IMR-90 (cell line): ENCODE data around the gene PRLR. TPM values are rescaled to one million over a fixed set of nuclear protein-coding genes. Genes with fewer than 3 reads are reported as not detected.

Experiments
- ATAC-seq: fragments of 200-7000 bp; cut with Tn5 transposase; 2 replicates; pipeline ENCODE4 v1.9.1; 2020; ENCODE audit warnings: low read depth, mild to moderate bottlenecking, moderate library complexity
- BruUV-seq: library from RNA; stranded (reverse); fragments of 400-500 nt; replicated peaks from 2 replicates; lab custom pipeline; 2021; lab: Mats Ljungman, UMichigan
- CTCF ChIA-PET: fragments of 300-600 bp; formaldehyde crosslinking; extraction: SDS; loops from one replicate; lab custom pipeline; 2021; ENCODE audit warnings: antibody characterized with exemption; lab: Yijun Ruan, JAX
- POLR2A ChIA-PET: fragments of 300-600 bp; sonication (Branson Sonifier 250); formaldehyde crosslinking; loops from one replicate; lab custom pipeline; 2022; ENCODE audit warnings: antibody characterized with exemption; ENCODE audit not compliant: unreplicated experiment; lab: Charles Lee
- DNase-seq: peaks from one replicate; pipeline ENCODE4 v3.0.0; 2013
- H2AFZ ChIP-seq: replicated peaks from 2 replicates; pipeline ENCODE3; 2013; ENCODE audit warnings: low read length, mild to moderate bottlenecking; ENCODE audit not compliant: poor library complexity
- H2AK5ac ChIP-seq: 2 replicates; pipeline ENCODE4 v1.6.1; 2013; ENCODE audit warnings: low read depth, low read length, inconsistent platforms
- H2AK9ac ChIP-seq: replicated peaks from 2 replicates; pipeline ENCODE3; 2013; ENCODE audit warnings: mild to moderate bottlenecking, low read depth, low read length, moderate library complexity; ENCODE audit not compliant: poor library complexity
- H2BK120ac ChIP-seq: 2 replicates; pipeline ENCODE4 v1.6.1; 2013; ENCODE audit warnings: low read depth, low read length, inconsistent platforms
- H2BK15ac ChIP-seq: 3 replicates; pipeline ENCODE4 v1.6.1; 2013; ENCODE audit warnings: low read depth, low read length, inconsistent platforms
- H2BK20ac ChIP-seq: 2 replicates; pipeline ENCODE4 v1.6.1; 2013; ENCODE audit warnings: low read depth, mild to moderate bottlenecking, inconsistent platforms, low read length, moderate library complexity
- H2BK5ac ChIP-seq: 2 replicates; pipeline ENCODE4 v1.6.1; 2013; ENCODE audit warnings: mild to moderate bottlenecking, low read depth, low read length, inconsistent platforms; ENCODE audit not compliant: poor library complexity, severe bottlenecking
- H3K14ac ChIP-seq: replicated peaks from 2 replicates; pipeline ENCODE4 v1.6.1; 2013; ENCODE audit warnings: low read depth, low read length, inconsistent platforms
- H3K18ac ChIP-seq: 2 replicates; pipeline ENCODE4 v1.6.1; 2013; ENCODE audit warnings: low read depth, low read length, control low read depth
- H3K23ac ChIP-seq: 2 replicates; pipeline ENCODE4 v1.6.1; 2013; ENCODE audit warnings: low read depth, low read length, inconsistent platforms
- H3K27ac ChIP-seq: 2 replicates; pipeline ENCODE4 v1.5.1; 2013; ENCODE audit warnings: mild to moderate bottlenecking, control low read depth, low read length; ENCODE audit not compliant: insufficient read depth
- H3K27me3 ChIP-seq: 2 replicates; pipeline ENCODE4 v1.6.1; 2013; ENCODE audit warnings: low read length; ENCODE audit not compliant: control insufficient read depth, insufficient read depth
- H3K36me3 ChIP-seq: 2 replicates; pipeline ENCODE4 v1.6.1; 2013; ENCODE audit warnings: low read length, mixed read lengths; ENCODE audit not compliant: control insufficient read depth, insufficient read depth
- H3K4ac ChIP-seq: 2 replicates; pipeline ENCODE4 v1.6.1; 2013; ENCODE audit warnings: low read depth, low read length, inconsistent platforms
- H3K4me1 ChIP-seq: 2 replicates; pipeline ENCODE4 v1.6.1; 2013; ENCODE audit warnings: low read length, mixed read lengths; ENCODE audit not compliant: control insufficient read depth, insufficient read depth
- H3K4me2 ChIP-seq: 2 replicates; pipeline ENCODE4 v1.6.1; 2013; ENCODE audit warnings: low read depth, mild to moderate bottlenecking, control low read depth, low read length, moderate library complexity
- H3K4me3 ChIP-seq: 2 replicates; pipeline ENCODE4 v1.5.1; 2013; ENCODE audit warnings: low read depth, mild to moderate bottlenecking, control low read depth, low read length, moderate library complexity; ENCODE audit not compliant: insufficient read depth
- H3K56ac ChIP-seq: 2 replicates; pipeline ENCODE4 v1.6.1; 2013; ENCODE audit warnings: low read length, inconsistent platforms; ENCODE audit not compliant: insufficient read depth; ENCODE audit errors: extremely low read depth
- H3K79me1 ChIP-seq, 2 experiments: 2 replicates each; pipeline ENCODE4 v1.6.1; 2013; ENCODE audit warnings: low read length in 2 of 2, inconsistent platforms in 1 of 2, low read depth in 1 of 2
- H3K9ac ChIP-seq: 2 replicates; pipeline ENCODE4 v1.6.1; 2013; ENCODE audit warnings: low read depth, low read length, control low read depth
- H3K9me1 ChIP-seq: 2 replicates; pipeline ENCODE4 v1.6.1; 2013; ENCODE audit warnings: low read length, inconsistent platforms; ENCODE audit not compliant: insufficient read depth
- H3K9me3 ChIP-seq: 2 replicates; pipeline ENCODE4 v1.6.1; 2013; ENCODE audit warnings: low read length; ENCODE audit not compliant: control insufficient read depth, insufficient read depth
- H4K20me1 ChIP-seq: 2 replicates; pipeline ENCODE4 v1.6.1; 2013; ENCODE audit warnings: low read length, inconsistent platforms; ENCODE audit not compliant: insufficient read depth
- H4K5ac ChIP-seq: 2 replicates; pipeline ENCODE4 v1.6.1; 2013; ENCODE audit warnings: mild to moderate bottlenecking, low read depth, low read length, control low read depth
- H4K8ac ChIP-seq, 2 experiments: 2 replicates each; pipeline ENCODE4 v1.6.1; 2013; ENCODE audit warnings: low read depth in 2 of 2, low read length in 2 of 2, control low read depth in 1 of 2, inconsistent platforms in 1 of 2
- H4K91ac ChIP-seq: 2 replicates; pipeline ENCODE4 v1.6.1; 2013; ENCODE audit warnings: low read depth, low read length, inconsistent platforms; ENCODE audit not compliant: insufficient read depth
- BHLHE40 ChIP-seq: fragments of 150-350 bp; IDR thresholded peaks from 2 replicates; pipeline ENCODE4 v1.6.1; 2016; ENCODE audit warnings: mild to moderate bottlenecking, low read depth, low read length
- CEBPB ChIP-seq: IDR thresholded peaks from 2 replicates; pipeline ENCODE4 v1.6.1; 2012; ENCODE audit warnings: low read depth, low read length, improper control_type of control experiment
- CHD1 ChIP-seq: IDR thresholded peaks from 2 replicates; pipeline ENCODE4 v1.6.1; 2012; ENCODE audit warnings: low read depth, low read length, improper control_type of control experiment
- ELK1 ChIP-seq: fragments of 150-350 bp; IDR thresholded peaks from 2 replicates; pipeline ENCODE4 v1.6.1; 2016; ENCODE audit warnings: low read depth, mild to moderate bottlenecking, low read length, moderate library complexity, borderline replicate concordance
- FOS ChIP-seq: fragments of 150-350 bp; IDR thresholded peaks from 2 replicates; pipeline ENCODE4 v1.6.1; 2016; ENCODE audit warnings: low read depth, low read length
- MAFK ChIP-seq: IDR thresholded peaks from 2 replicates; pipeline ENCODE4 v1.6.1; 2012; ENCODE audit warnings: low read depth, low read length, improper control_type of control experiment
- MAZ ChIP-seq: IDR thresholded peaks from 2 replicates; pipeline ENCODE4 v1.6.1; 2012; ENCODE audit warnings: low read depth, mild to moderate bottlenecking, low read length, improper control_type of control experiment, moderate library complexity, borderline replicate concordance
- MXI1 ChIP-seq: IDR thresholded peaks from 2 replicates; pipeline ENCODE4 v1.6.1; 2012; ENCODE audit warnings: low read depth, mild to moderate bottlenecking, low read length, moderate library complexity, borderline replicate concordance
- NFE2L2 ChIP-seq: fragments of 150-350 bp; IDR thresholded peaks from 2 replicates; pipeline ENCODE4 v1.6.1; 2016; ENCODE audit warnings: low read depth, mild to moderate bottlenecking, low read length
- POLR2A ChIP-seq: IDR thresholded peaks from 2 replicates; pipeline ENCODE4 v1.6.1; 2012; ENCODE audit warnings: mild to moderate bottlenecking, low read depth, low read length
- RAD21 ChIP-seq: IDR thresholded peaks from 2 replicates; pipeline ENCODE4 v1.6.1; 2012; ENCODE audit warnings: low read length, improper control_type of control experiment
- RCOR1 ChIP-seq: IDR thresholded peaks from 2 replicates; pipeline ENCODE4 v1.6.1; 2012; ENCODE audit warnings: mild to moderate bottlenecking, low read length, improper control_type of control experiment; ENCODE audit not compliant: insufficient replicate concordance
- RFX5 ChIP-seq: IDR thresholded peaks from 2 replicates; pipeline ENCODE4 v1.8.0; 2012; ENCODE audit warnings: low read depth, mild to moderate bottlenecking, low read length, moderate library complexity
- SMC3 ChIP-seq: fragments of 150-350 bp; IDR thresholded peaks from 2 replicates; pipeline ENCODE4 v1.6.1; 2016; ENCODE audit warnings: low read depth, mild to moderate bottlenecking, antibody characterized with exemption, low read length, moderate library complexity
- WGBS, 2 experiments: methylation state at CpG; one replicate each; pipeline versions ENCODE4 v1.1.5 to v1.1.7; 2013; ENCODE audit warnings: missing lambda C conversion rate in 2 of 2; ENCODE audit not compliant: insufficient read length in 1 of 2; ENCODE audit errors: extremely low coverage in 2 of 2; 5-methylcytosine and 5-hydroxymethylcytosine counted together
- dilution Hi-C: fragments of 300-500 bp; cut with HindIII; formaldehyde crosslinking; loops from one replicate; pipeline ENCODE4 v1.14.3; 2018; ENCODE audit warnings: low sequenced_read_pairs; ENCODE audit not compliant: unreplicated experiment
- in situ Hi-C: fragments of 300-500 bp; cut with MboI; formaldehyde crosslinking; loops from 3 replicates; pipeline ENCODE4 v1.14.3; 2019; ENCODE audit warnings: low sequenced_read_pairs, inconsistent platforms, mixed read lengths
- intact Hi-C: fragments of 100-400 bp; cut with micrococcal nuclease; formaldehyde crosslinking; loops from 2 replicates; pipeline ENCODE4 v1.10.0; 2022
- polyA plus RNA-seq, 3 experiments: library from polyadenylated mRNA; depleted of rRNA; stranded (reverse); fragments of >200 nt; gene quantifications; 2 replicates each; pipeline ENCODE4 v1.2.3, GENCODE V29; 2012; ENCODE audit warnings: low replicate concordance in 1 of 3
- total RNA-seq: library from RNA; depleted of rRNA; stranded (reverse); fragments of >200 nt; gene quantifications from 2 replicates; pipeline ENCODE4 v1.2.3, GENCODE V29; 2012
- TF ChIP-seq, protein P1 (sequence below): conservative IDR thresholded peaks from 2 replicates; pipeline ENCODE4 v1.5.1; 2012; ENCODE audit warnings: mild to moderate bottlenecking, low read depth, low read length, improper control_type of control experiment
- TF ChIP-seq, protein P2 (sequence below): fragments of 150-350 bp; IDR thresholded peaks from 2 replicates; pipeline ENCODE4 v1.6.1; 2017; ENCODE audit warnings: mild to moderate bottlenecking, antibody characterized with exemption, low read length, low read depth

The PRLR gene
- total and polyA plus RNA-seq, 2 of the 4 experiments (the other 2 are of a cell fraction) = 0.24 to 0.54 TPM

GRCh38 chr5:35218981-35219380, 11.3 kb downstream of the PRLR start:
- no peaks in the 10 kb centered on the region for H4K20me1 ChIP-seq
- POLR2A ChIA-PET = no interaction called here
- in situ Hi-C loops (no loop called here), intact Hi-C loops (no loop called here), dilution Hi-C loops (no loop called here)
- no peak overlapping the region for H3K4me2 ChIP-seq
- no peak overlapping the region for H3K14ac ChIP-seq
- no peak overlapping the region for H3K4me3 ChIP-seq
- no CpG with 5 or more reads among the region's 4 CpGs for WGBS, 2 experiments
- H3K18ac ChIP-seq = no peak overlapping the region
- no peak overlapping the region for H3K4ac ChIP-seq
- H2AK9ac ChIP-seq = no peak overlapping the region
- no peak overlapping the region for H4K8ac ChIP-seq
- H2BK120ac ChIP-seq = no peak overlapping the region
- H4K5ac ChIP-seq = no peak overlapping the region
- H3K27me3 ChIP-seq = peaks cover 17% of the 10 kb centered on the region
- H4K91ac ChIP-seq = no peak overlapping the region
- H3K23ac ChIP-seq = no peak overlapping the region
- H3K9me1 ChIP-seq = no peaks in the 10 kb centered on the region
- CTCF ChIA-PET = no interaction called here
- no peaks in the 10 kb centered on the region for H3K79me1 ChIP-seq
- no peaks in the 10 kb centered on the region for H3K9me3 ChIP-seq
- H2AFZ ChIP-seq = no peak overlapping the region
- no peak overlapping the region for H3K56ac ChIP-seq
- no TSS peak for BruUV-seq
- no peak overlapping the region for H2BK15ac ChIP-seq
- ATAC-seq (no peak), DNase-seq (no peak)
- no peak overlapping the region for H2BK20ac ChIP-seq
- TF ChIP-seq MAFK (no peak), ELK1 (no peak), RAD21 (no peak), BHLHE40 (no peak), FOS (no peak), RFX5 (no peak), CHD1 (no peak), CEBPB (no peak), MAZ (no peak), MXI1 (no peak), NFE2L2 (no peak), RCOR1 (no peak), POLR2A (no peak), SMC3 (no peak)
- TF ChIP-seq, protein P1, sequence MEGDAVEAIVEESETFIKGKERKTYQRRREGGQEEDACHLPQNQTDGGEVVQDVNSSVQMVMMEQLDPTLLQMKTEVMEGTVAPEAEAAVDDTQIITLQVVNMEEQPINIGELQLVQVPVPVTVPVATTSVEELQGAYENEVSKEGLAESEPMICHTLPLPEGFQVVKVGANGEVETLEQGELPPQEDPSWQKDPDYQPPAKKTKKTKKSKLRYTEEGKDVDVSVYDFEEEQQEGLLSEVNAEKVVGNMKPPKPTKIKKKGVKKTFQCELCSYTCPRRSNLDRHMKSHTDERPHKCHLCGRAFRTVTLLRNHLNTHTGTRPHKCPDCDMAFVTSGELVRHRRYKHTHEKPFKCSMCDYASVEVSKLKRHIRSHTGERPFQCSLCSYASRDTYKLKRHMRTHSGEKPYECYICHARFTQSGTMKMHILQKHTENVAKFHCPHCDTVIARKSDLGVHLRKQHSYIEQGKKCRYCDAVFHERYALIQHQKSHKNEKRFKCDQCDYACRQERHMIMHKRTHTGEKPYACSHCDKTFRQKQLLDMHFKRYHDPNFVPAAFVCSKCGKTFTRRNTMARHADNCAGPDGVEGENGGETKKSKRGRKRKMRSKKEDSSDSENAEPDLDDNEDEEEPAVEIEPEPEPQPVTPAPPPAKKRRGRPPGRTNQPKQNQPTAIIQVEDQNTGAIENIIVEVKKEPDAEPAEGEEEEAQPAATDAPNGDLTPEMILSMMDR = no peak
- TF ChIP-seq, protein P2, sequence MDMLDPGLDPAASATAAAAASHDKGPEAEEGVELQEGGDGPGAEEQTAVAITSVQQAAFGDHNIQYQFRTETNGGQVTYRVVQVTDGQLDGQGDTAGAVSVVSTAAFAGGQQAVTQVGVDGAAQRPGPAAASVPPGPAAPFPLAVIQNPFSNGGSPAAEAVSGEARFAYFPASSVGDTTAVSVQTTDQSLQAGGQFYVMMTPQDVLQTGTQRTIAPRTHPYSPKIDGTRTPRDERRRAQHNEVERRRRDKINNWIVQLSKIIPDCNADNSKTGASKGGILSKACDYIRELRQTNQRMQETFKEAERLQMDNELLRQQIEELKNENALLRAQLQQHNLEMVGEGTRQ = no peak
- H3K36me3 ChIP-seq = no peaks in the 10 kb centered on the region
- no peak overlapping the region for H3K27ac ChIP-seq
- H2AK5ac ChIP-seq = no peak overlapping the region
- no peak overlapping the region for H2BK5ac ChIP-seq
- no peak overlapping the region for H3K9ac ChIP-seq
- H3K4me1 ChIP-seq = no peaks in the 10 kb centered on the region
